HG03064 (cell line): ENCODE data around the gene RNF26.
A peak's percentile ranks its signal among the peaks of the same experiment; 100 is the strongest.

ENCODE experiments used
- ATAC-seq: cut with Tn5 transposase; IDR thresholded peaks from one replicate; pipeline ENCODE4 v1.9.1; 2021; ENCODE audit warnings: low read depth; ENCODE audit not compliant: unreplicated experiment

The RNF26 gene

GRCh38 chr11:119347940-119348605, 13.7 kb downstream of the RNF26 start:
- ATAC-seq = no peak

- ATAC-seq = no peak
These were observed 16.0 kb downstream of the RNF26 start for GRCh38 chr11:119350302-119350701.

GRCh38 chr11:119351232-119351631, 16.9 kb downstream of the RNF26 start:
- ATAC-seq = no peak

GRCh38 chr11:119352857-119353260, 18.5 kb downstream of the RNF26 start:
- no peak for ATAC-seq

- ATAC-seq = no peak
These were observed 20.9 kb downstream of the RNF26 start for GRCh38 chr11:119355091-119355843.

GRCh38 chr11:119356349-119357031, 22.2 kb downstream of the RNF26 start:
- ATAC-seq = peak; percentile 67

- ATAC-seq = no peak
These were observed 22.7 kb downstream of the RNF26 start for GRCh38 chr11:119357074-119357473.

GRCh38 chr11:119359365-119360214, 25.3 kb downstream of the RNF26 start:
- ATAC-seq = no peak

GRCh38 chr11:119361056-119361787, 26.9 kb downstream of the RNF26 start:
- no peak for ATAC-seq

GRCh38 chr11:119361941-119362725, 27.8 kb downstream of the RNF26 start:
- ATAC-seq = no peak

- no peak for ATAC-seq
These were observed 28.4 kb downstream of the RNF26 start for GRCh38 chr11:119362741-119363080.

- ATAC-seq = no peak
These were observed 28.9 kb downstream of the RNF26 start for GRCh38 chr11:119363081-119363850.

GRCh38 chr11:119363851-119364590, 29.7 kb downstream of the RNF26 start:
- ATAC-seq = no peak

- ATAC-seq = no peak
These were observed 30.8 kb downstream of the RNF26 start for GRCh38 chr11:119365071-119365591.

GRCh38 chr11:119366690-119367620, 32.6 kb downstream of the RNF26 start:
- ATAC-seq = no peak

GRCh38 chr11:119367661-119368120, 33.4 kb downstream of the RNF26 start:
- ATAC-seq = no peak
